GM12878 (cell line): ENCODE results near the gene OR6Q1. TPM values are rescaled to one million over a fixed set of nuclear protein-coding genes. Genes with fewer than 3 reads are reported as not detected.

ENCODE experiments used
- ATAC-seq: fragments of 200-7000 bp; cut with Tn5 transposase; 3 replicates; pipeline ENCODE4 v1.9.1; 2020; ENCODE audit warnings: mild to moderate bottlenecking, moderate library complexity
- BruUV-seq: library from RNA; stranded (reverse); fragments of 400-500 nt; replicated peaks from 2 replicates; lab custom pipeline; 2021; lab: Mats Ljungman, UMichigan
- CTCF ChIA-PET: fragments of 300-600 bp; sonication (Branson Sonifier 250); formaldehyde crosslinking; extraction: SDS; loops from one replicate; lab custom pipeline; 2021; ENCODE audit warnings: inconsistent platforms; lab: Yijun Ruan, JAX
- POLR2A ChIA-PET: fragments of 350-600 bp; formaldehyde crosslinking; extraction: SDS; loops from one replicate; lab custom pipeline; 2021; ENCODE audit warnings: inconsistent platforms; lab: Charles Lee
- RAD21 ChIA-PET: fragments of 300-600 bp; sonication (Branson Sonifier 250); formaldehyde crosslinking; loops from one replicate; lab custom pipeline; 2023; ENCODE audit warnings: antibody characterized with exemption; ENCODE audit not compliant: unreplicated experiment; lab: Charles Lee
- SMC1A ChIA-PET: fragments of 300-600 bp; sonication (Branson Sonifier 250); formaldehyde crosslinking; loops from one replicate; lab custom pipeline; 2023; ENCODE audit not compliant: unreplicated experiment, uncharacterized antibody; lab: Charles Lee
- DNase-seq: peaks from one replicate; pipeline ENCODE4 v3.0.0-alpha.2; 2011; ENCODE audit warnings: low read depth, low spot score
- FAIRE-seq: peaks from 3 replicates; lab custom pipeline; 2011; peaks lifted over from hg19 to GRCh38; lab: Jason Lieb, UNC
- H2AFZ ChIP-seq: 2 replicates; pipeline ENCODE4 v1.6.0; 2011; ENCODE audit warnings: low read depth, low read length, control low read depth; ENCODE audit not compliant: control insufficient read depth
- H3K27ac ChIP-seq: 2 replicates; pipeline ENCODE4 v1.5.1; 2011; ENCODE audit warnings: control low read depth; ENCODE audit not compliant: control insufficient read depth, insufficient read depth
- H3K27me3 ChIP-seq, 2 experiments: replicated peaks in 1 of 2; 2 replicates each; pipeline versions ENCODE4 v1.6.0 to v1.6.1; 2011; ENCODE audit warnings: low read length in 1 of 2; ENCODE audit not compliant: control insufficient read depth in 2 of 2, insufficient read depth in 2 of 2
- H3K36me3 ChIP-seq, 2 experiments: 2 replicates each; pipeline ENCODE4 v1.5.1; 2011; ENCODE audit warnings: low read length in 1 of 2; ENCODE audit not compliant: control insufficient read depth in 2 of 2, insufficient read depth in 2 of 2
- H3K4me1 ChIP-seq: 2 replicates; pipeline ENCODE4 v1.6.1; 2011; ENCODE audit warnings: mild to moderate bottlenecking, low read length, moderate library complexity, mixed read lengths; ENCODE audit not compliant: control insufficient read depth, insufficient read depth
- H3K4me2 ChIP-seq: 2 replicates; pipeline ENCODE4 v1.6.0; 2011; ENCODE audit warnings: control low read depth; ENCODE audit not compliant: control insufficient read depth, insufficient read depth
- H3K4me3 ChIP-seq: fragments of 200-600 bp; sonication (generic); 2 replicates; pipeline ENCODE4 v1.5.1; 2016
- H3K79me2 ChIP-seq: 2 replicates; pipeline ENCODE4 v1.6.0; 2011; ENCODE audit warnings: low read length; ENCODE audit not compliant: control insufficient read depth, insufficient read depth
- H3K9ac ChIP-seq: 2 replicates; pipeline ENCODE4 v1.8.0; 2011; ENCODE audit warnings: low read length, control low read depth, mixed read lengths; ENCODE audit not compliant: control insufficient read depth, insufficient read depth
- H3K9me3 ChIP-seq: replicated peaks from 3 replicates; pipeline ENCODE4 v1.5.1; 2011; ENCODE audit warnings: mild to moderate bottlenecking, low read length; ENCODE audit not compliant: control insufficient read depth, insufficient read depth
- H4K20me1 ChIP-seq: 2 replicates; pipeline ENCODE4 v1.6.0; 2011; ENCODE audit not compliant: control insufficient read depth, insufficient read depth
- CBX5 ChIP-seq: sonication (generic); IDR thresholded peaks from 2 replicates; pipeline ENCODE4 v1.6.1; 2016; ENCODE audit warnings: low read depth, moderate library complexity, mild to moderate bottlenecking, inconsistent platforms
- CREB1 ChIP-seq: IDR thresholded peaks from 2 replicates; pipeline ENCODE4 v1.6.1; 2012; ENCODE audit warnings: low read depth, mild to moderate bottlenecking, inconsistent platforms
- E2F8 ChIP-seq: fragments of 450-650 bp; IDR thresholded peaks from 2 replicates; pipeline ENCODE4 v1.6.1; 2018; ENCODE audit warnings: mild to moderate bottlenecking, low read depth, moderate library complexity; ENCODE audit not compliant: partially characterized antibody
- E4F1 ChIP-seq: fragments of 450-650 bp; IDR thresholded peaks from 2 replicates; pipeline ENCODE4 v1.6.1; 2018; ENCODE audit warnings: borderline replicate concordance, mild to moderate bottlenecking; ENCODE audit not compliant: partially characterized antibody
- GATAD2B ChIP-seq: fragments of 450-650 bp; conservative IDR thresholded peaks from 2 replicates; pipeline ENCODE4 v1.6.1; 2017; ENCODE audit warnings: low read depth, mild to moderate bottlenecking, moderate library complexity
- HCFC1 ChIP-seq: fragments of 150-350 bp; IDR thresholded peaks from 2 replicates; pipeline ENCODE4 v1.6.1; 2014; ENCODE audit warnings: low read length
- IKZF1 ChIP-seq: fragments of 450-650 bp; conservative IDR thresholded peaks from 2 replicates; pipeline ENCODE4 v1.6.1; 2017; ENCODE audit warnings: antibody characterized with exemption, mild to moderate bottlenecking
- IKZF2 ChIP-seq, 2 experiments: fragments of 450-650 bp; IDR thresholded peaks; 2 replicates each; pipeline ENCODE4 v1.6.1; 2017; ENCODE audit warnings: mild to moderate bottlenecking in 2 of 2, moderate library complexity in 2 of 2
- LARP7 ChIP-seq: fragments of 450-650 bp; IDR thresholded peaks from 2 replicates; pipeline ENCODE4 v1.6.1; 2017; ENCODE audit warnings: mild to moderate bottlenecking
- RBBP5 ChIP-seq: fragments of 200-600 bp; sonication (generic); conservative IDR thresholded peaks from 2 replicates; pipeline ENCODE4 v1.6.1; 2016
- REST ChIP-seq: IDR thresholded peaks from 2 replicates; pipeline ENCODE4 v1.6.1; 2012; ENCODE audit warnings: mild to moderate bottlenecking, low read depth, low read length
- SP1 ChIP-seq: IDR thresholded peaks from one replicate; pipeline ENCODE4 v1.6.1; 2011; ENCODE audit warnings: low read depth, low read length
- TARDBP ChIP-seq: IDR thresholded peaks from 2 replicates; pipeline ENCODE4 v1.6.1; 2016; ENCODE audit warnings: borderline replicate concordance
- WGBS: methylation state at CpG from one replicate; pipeline ENCODE4 v1.1.6; 2016; ENCODE audit warnings: low lambda C conversion rate; ENCODE audit not compliant: insufficient replicate concordance, insufficient coverage; ENCODE audit errors: missing lambda C conversion rate; 5-methylcytosine and 5-hydroxymethylcytosine counted together
- in situ Hi-C: fragments of 300-500 bp; cut with MboI; formaldehyde crosslinking; loops from 9 replicates; pipeline ENCODE4 v1.14.3; 2018; ENCODE audit warnings: mixed read lengths
- intact Hi-C: fragments of 100-400 bp; cut with micrococcal nuclease; formaldehyde crosslinking; loops from one replicate; pipeline ENCODE4 v1.14.2; 2022; ENCODE audit not compliant: unreplicated experiment
- polyA plus RNA-seq, 11 experiments: library from polyadenylated mRNA; depleted of rRNA in 4 of 11; unstranded in 6 of 11; stranded (reverse) in 5 of 11; fragments of >200 nt; fragmentation: Nextera tagmentation in 4 of 11; fragmentation: Illumina TruSeq in 1 of 11; extraction: Ambion mirVana in 4 of 11; extraction: Trizol in 1 of 11; gene quantifications; 1 replicate in 1 of 11; 2 replicates in 10 of 11; pipeline versions ENCODE4 v1.2.1 to v1.2.3, GENCODE V29; 2011 to 2016; ENCODE audit warnings: inconsistent platforms in 2 of 11, missing spikeins in 2 of 11, low read depth in 1 of 11
- total RNA-seq, 4 experiments: library from RNA; depleted of rRNA in 3 of 4; stranded (reverse); fragments of >200 nt in 3 of 4; fragmentation: Illumina TruSeq in 1 of 4; extraction: Trizol in 1 of 4; gene quantifications; 2 replicates each; pipeline versions ENCODE4 v1.2.1 to v1.2.3, GENCODE V29; 2013 to 2021
- TF ChIP-seq, protein P1 (sequence below): fragments of 450-650 bp; IDR thresholded peaks from 2 replicates; pipeline ENCODE4 v1.6.1; 2017; ENCODE audit warnings: antibody characterized with exemption, mild to moderate bottlenecking, moderate library complexity

OR6Q1 gene
- total and polyA plus RNA-seq, 10 of the 15 experiments (the other 5 are each of a cell fraction or from before 2014, with no cell fraction given): not detected

DNA sequence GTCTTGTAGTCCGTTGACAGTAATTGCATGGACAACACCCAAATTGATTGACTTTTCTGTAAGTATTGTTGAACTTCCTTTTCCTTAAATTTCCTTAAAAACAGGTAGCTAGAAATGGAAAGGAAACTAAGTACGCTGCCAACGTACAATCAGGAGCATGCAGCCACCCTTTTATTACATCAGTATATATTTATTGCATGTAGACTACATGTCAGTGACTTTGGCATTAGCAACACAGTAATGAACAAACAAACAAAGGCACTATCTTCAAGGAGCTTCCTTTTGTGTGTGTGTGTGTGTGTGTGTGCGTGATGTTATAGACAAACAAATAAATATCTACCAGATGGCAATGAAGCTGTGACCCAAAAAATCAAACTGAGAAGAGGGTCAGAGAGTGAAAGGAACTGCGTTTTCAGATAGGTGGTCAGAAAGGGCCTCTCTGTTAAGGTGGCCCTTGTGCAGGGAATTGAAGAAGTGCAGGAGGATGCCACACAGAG is 7.3 kb upstream of the OR6Q1 start, which contains the start of gene OR9Q1:
OR9Q1 (plus strand) TSS at position 447 of the 497 bp plus-strand sequence. CDS start 155,564 bp downstream, outside the sequence.
- H3K27me3 ChIP-seq: no peaks in the 10 kb centered on the region
- no peaks in the 10 kb centered on the region for H4K20me1 ChIP-seq
- POLR2A ChIA-PET: no interaction called here
- CTCF ChIA-PET: no interaction called here
- H2AFZ ChIP-seq: no peak within 1 kb of the TSS
- H3K36me3 ChIP-seq: no peaks in the 10 kb centered on the region
- DNase-seq: no peak
- H3K4me1 ChIP-seq: no peaks in the 10 kb centered on the region
- no peak within 1 kb of the TSS for H3K27ac ChIP-seq
- H3K9me3 ChIP-seq: no peaks in the 10 kb centered on the region
- no peak within 1 kb of the TSS for H3K4me3 ChIP-seq
- no TSS peak for BruUV-seq
- no peak within 1 kb of the TSS for H3K4me2 ChIP-seq
- no peak within 1 kb of the TSS for H3K9ac ChIP-seq
- no peaks in the 10 kb centered on the region for H3K79me2 ChIP-seq
- WGBS: 20% methylated on average over 5 of the region's 5 CpGs
- FAIRE-seq: no peak
- intact Hi-C loops (no loop called here), in situ Hi-C loops (no loop called here)
- ATAC-seq: no peak
- SMC1A ChIA-PET: no interaction called here
- RAD21 ChIA-PET: no interaction called here
- TF ChIP-seq LARP7 (no peak), TARDBP (no peak), E2F8 (no peak), HCFC1 (no peak), GATAD2B (no peak), CREB1 (no peak), REST (no peak), E4F1 (no peak), SP1 (no peak), IKZF2 (IDR thresholded peaks at IDR 0.05) (no peak), RBBP5 (no peak), IKZF1 (no peak), CBX5 (no peak)
- TF ChIP-seq, protein P1, sequence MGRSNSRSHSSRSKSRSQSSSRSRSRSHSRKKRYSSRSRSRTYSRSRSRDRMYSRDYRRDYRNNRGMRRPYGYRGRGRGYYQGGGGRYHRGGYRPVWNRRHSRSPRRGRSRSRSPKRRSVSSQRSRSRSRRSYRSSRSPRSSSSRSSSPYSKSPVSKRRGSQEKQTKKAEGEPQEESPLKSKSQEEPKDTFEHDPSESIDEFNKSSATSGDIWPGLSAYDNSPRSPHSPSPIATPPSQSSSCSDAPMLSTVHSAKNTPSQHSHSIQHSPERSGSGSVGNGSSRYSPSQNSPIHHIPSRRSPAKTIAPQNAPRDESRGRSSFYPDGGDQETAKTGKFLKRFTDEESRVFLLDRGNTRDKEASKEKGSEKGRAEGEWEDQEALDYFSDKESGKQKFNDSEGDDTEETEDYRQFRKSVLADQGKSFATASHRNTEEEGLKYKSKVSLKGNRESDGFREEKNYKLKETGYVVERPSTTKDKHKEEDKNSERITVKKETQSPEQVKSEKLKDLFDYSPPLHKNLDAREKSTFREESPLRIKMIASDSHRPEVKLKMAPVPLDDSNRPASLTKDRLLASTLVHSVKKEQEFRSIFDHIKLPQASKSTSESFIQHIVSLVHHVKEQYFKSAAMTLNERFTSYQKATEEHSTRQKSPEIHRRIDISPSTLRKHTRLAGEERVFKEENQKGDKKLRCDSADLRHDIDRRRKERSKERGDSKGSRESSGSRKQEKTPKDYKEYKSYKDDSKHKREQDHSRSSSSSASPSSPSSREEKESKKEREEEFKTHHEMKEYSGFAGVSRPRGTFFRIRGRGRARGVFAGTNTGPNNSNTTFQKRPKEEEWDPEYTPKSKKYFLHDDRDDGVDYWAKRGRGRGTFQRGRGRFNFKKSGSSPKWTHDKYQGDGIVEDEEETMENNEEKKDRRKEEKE: no peak
